HG03025 (cell line): Measurements from ENCODE around the gene SLC22A5.
A peak's percentile ranks its signal among the peaks of the same experiment; 100 is the strongest.
"Not testable (repeated sequence)": the region's sequence is repeated elsewhere in the genome, so short reads cannot be mapped to it uniquely, and the experiment has no call there.

Source experiments
- ATAC-seq: cut with Tn5 transposase; IDR thresholded peaks from one replicate; pipeline ENCODE4 v1.9.1; 2021; ENCODE audit warnings: mild to moderate bottlenecking, moderate library complexity; ENCODE audit not compliant: unreplicated experiment, low FRiP score

The SLC22A5 gene

DNA sequence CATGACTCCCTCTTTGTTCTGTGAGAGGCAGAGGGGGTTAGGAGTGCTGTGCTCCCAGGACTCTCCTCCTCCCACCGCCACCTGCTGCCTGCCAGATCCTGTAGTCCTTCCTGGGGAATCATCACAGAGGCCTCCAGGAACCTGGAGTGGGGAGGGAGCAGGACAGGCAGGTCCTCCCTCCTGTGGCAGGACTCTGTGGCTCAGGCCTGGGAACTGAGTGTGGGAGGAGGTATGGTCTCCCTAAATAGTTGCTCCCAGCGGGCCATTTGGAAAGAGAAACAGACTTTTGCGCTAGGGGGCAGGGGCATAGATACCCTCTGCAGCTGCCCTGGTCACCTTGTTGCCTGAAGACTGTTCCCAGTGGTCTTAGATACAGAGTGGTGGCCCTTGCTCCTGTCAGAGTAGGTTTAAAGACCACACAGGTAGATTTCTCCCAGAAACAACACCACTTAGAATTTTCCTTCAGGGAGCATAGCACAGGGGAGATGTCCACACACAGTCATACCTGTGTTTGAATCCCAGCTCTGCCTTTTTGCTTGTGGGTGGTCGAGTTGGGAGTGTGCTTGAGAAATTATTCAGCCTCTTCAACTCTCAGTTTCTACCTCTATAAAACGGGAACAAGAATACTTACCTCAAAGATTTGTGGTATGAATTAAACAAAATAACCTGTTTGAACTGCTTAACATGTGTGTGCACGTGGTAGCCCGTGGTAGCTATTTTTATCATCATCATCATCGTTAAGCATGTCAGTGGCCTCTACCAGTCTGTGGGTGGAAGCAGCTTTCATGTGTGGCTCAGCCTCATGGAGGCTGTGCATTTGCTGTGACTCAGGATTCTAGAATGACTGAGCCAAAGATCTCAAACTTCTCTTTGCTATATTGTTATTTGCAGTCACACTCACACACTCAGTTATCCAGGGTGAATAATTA lies 55.8 kb downstream of the SLC22A5 start:
- ATAC-seq = peak; percentile 33

DNA sequence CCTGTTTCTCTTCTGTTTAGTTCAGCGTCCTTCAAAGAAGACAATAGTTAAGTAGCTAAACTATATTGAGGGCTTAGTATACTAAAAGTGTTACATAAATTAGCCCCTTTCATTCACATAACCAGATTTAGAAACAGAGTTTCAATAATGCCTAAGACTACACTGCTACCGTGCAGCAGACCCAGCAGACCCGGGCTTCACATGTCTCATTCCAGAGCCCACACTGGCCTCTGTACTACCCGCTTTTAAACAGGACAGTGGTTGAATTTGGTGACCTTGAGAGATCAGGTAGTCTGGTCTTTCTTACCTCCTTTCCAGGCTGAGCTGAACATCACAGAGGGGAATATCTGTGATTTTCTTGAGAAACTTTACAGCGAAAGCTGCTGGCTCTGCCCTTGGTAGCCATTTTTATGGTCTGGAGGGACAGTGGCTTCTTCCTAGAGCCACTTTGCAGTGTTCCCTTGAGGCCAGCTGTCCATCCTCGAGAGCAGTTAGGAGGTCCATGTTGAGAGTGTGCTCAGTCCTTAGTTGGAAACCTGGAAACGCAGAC lies 56.5 kb downstream of the SLC22A5 start:
- ATAC-seq = no peak

DNA sequence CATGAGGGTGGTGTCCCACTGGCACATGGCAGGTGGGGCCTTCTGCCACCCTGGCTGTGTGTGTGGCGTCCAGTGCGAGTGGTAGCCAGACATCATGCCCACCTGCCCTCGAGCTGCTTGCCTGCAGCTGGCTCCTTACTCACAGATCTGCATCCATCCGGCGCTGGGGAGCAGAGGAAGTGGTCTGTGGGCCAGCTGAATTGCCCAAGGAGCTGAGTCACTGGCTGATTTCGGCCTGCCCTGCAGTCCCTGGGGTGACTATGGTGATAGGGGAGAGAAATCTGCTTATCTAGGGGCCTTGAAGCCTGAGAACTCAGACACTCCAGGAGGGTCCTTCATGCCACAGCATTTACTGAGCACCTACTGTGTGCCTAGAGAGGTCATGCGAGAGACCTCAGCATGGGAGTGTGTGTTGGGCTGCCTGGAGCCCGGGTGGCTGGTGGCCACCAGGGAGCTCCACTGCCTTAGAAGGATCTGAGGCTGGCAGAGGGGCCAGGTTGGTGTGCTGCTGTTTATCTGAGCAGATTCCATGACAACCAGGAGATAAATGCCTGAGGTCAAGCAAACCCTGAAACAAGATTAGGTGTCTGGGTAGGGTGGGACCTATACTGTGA lies 57.1 kb downstream of the SLC22A5 start:
- no peak for ATAC-seq

DNA sequence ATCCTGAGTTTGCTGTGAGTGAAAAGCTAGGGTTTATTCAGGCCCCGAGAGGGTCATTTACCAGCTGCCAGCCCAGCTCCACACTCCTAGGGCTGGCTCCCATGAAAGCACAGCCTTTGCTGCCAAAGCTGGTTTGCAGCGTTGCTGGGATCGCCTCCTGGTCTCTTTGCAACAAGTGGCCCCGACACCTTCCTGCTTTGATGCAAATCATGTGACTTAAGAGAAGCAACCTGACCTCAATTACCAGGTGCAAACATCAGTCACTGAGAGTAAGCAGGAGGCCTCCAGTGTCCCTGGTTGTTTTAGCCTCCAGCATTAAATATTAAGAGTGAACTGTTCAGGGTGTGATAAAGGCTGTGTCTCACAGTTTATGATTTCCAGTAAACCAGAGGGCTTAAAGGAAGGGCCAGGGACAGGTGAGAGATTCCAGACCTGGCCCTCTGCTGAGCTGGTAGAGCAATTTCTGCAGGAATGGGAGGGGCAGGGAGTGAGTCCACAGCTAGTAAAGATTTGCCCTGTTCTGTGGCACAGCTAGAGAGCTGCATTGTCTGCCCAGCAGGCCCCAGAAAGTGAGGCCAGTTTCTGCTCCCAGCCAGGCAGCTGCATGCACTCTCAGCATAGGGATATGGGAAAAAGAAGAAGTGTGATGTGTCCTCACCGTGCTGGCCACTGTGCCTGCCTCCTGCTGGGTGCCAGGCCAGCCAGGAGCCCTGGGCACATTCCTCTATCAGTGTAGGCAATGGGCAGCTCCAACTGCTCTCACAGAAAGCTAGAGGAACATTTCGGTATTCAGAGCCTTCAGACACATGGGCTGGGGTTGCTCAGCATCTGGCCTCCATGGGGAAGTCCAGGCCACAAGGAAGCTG lies 58.0 kb downstream of the SLC22A5 start:
- no peak for ATAC-seq

DNA sequence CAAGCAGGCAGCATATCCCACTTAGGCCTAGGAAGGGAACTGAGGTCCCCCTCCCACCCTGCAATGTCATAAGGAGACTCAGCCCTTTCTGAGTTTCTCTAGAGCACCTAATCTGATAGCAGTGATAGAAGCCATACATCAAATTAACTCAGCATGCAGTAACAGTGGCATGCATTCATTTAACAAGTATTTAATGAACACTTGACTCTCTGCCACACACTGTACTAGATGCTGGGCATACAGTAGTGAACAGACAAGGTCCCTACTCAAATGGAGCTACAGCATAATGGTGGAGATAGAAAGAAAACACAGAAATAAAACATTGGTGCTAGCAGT lies 58.6 kb downstream of the SLC22A5 start:
- no peak for ATAC-seq

- ATAC-seq = no peak
Measured at GRCh38 chr5:132428484-132429462, 59.3 kb downstream of the SLC22A5 start.

GRCh38 chr5:132429463-132430440 lies 60.2 kb downstream of the SLC22A5 start:
- ATAC-seq = no peak

- ATAC-seq = no peak
Measured at GRCh38 chr5:132430746-132431145, 61.2 kb downstream of the SLC22A5 start.

GRCh38 chr5:132431632-132432031 lies 62.1 kb downstream of the SLC22A5 start:
- no peak for ATAC-seq

DNA sequence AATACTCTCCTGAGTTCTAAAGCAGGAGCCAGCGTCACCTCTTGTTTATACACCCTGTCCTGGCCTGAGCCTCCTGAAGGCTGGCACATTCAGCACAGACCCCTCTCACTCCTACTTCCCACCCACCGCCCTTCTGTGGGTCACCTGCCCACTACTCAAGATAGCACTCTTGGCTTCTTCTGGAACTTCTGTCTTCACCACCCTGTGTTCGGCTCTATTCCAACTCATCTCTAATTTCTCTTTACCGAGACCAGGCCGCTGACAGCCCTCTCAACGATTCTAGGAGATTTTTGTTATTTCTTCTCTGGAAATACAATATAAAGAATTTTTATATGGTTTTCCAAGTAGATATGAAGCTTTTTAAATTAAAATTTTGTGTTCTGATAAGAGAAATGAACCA lies 63.6 kb downstream of the SLC22A5 start:
- ATAC-seq = no peak

DNA sequence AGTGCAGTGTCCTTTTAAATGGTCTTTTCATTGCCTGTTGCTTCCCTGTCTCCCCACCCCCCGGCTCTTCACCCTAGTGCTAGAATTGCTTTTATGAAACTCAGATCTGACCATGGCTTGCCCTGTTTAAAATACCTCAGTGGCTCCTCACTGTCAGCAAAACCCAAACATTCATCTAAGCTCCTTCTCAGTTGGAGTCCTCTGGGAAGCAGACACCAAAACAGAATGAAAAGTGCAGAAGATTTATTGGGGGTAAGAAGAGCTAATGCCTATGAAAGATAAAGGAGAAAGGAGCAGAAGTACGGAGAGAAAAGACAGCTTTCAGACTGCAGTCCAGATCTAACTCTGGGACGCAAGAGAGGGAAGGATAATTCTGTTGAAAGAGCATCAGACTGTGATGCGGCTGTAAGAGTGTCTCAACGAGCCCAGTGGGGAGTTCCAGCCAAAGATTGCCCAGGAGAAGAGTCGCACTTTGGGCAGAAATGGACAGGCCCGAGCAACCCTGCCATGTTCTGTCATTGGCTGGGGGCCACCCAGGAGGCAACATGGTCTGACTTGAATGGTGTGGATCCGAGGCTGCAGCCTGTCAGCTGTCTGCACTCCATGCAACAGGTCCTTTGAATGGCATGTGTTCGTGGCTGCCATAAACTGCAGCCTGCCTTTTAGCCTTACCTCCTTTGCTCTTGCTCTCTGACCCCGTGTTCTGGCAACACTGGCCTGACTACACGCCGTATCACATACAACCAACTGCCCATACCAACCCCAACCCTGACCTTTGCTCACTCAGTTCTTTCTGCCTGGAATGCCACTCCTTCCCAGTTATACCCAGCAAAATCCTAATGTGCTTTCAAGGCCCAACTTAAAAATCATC lies 65.1 kb downstream of the SLC22A5 start:
- no peak for ATAC-seq

DNA sequence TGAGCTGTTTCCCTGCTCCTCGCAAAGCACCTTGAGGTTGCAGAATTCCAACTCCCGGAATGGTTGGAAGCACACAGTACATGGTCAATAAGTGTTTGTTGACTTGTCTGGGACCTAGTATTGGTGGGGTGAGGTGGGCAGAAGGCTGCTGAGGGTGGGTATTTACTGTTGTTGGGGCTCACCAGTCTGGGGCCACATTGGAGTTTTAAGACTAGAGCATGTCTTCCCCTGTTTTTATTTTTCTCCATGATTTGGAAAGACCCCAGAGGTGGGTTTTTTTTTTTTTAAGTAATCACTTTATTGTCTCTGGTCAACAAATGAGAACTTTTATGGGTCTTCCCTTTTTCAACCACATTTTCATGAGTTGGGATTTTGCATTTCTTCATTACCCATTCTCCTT lies 65.9 kb downstream of the SLC22A5 start:
- ATAC-seq = no peak

GRCh38 chr5:132435886-132436285 lies 66.4 kb downstream of the SLC22A5 start:
- no peak for ATAC-seq

- no peak for ATAC-seq
Measured at GRCh38 chr5:132436936-132437335, 67.4 kb downstream of the SLC22A5 start.

GRCh38 chr5:132437604-132438266 lies 68.2 kb downstream of the SLC22A5 start:
- ATAC-seq = peak; percentile 72

DNA sequence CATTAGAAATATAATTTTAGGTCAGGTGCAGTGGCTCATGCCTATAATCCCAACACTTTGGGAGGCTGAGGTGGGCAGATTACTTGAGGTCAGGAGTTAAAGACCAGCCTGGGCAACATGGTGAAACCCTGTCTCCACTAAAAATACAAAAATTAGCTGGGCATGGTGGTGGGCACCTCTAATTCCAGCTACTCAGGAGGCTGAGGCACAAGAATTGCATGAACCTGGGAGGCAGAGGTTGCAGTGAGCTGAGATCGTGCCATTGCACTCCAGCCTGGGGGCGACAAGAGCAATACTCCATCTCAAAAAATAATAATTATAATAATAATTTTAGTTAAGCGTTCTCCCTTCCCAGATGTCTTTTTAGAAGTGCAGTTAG lies 68.7 kb downstream of the SLC22A5 start:
- ATAC-seq = not testable (repeated sequence)

DNA sequence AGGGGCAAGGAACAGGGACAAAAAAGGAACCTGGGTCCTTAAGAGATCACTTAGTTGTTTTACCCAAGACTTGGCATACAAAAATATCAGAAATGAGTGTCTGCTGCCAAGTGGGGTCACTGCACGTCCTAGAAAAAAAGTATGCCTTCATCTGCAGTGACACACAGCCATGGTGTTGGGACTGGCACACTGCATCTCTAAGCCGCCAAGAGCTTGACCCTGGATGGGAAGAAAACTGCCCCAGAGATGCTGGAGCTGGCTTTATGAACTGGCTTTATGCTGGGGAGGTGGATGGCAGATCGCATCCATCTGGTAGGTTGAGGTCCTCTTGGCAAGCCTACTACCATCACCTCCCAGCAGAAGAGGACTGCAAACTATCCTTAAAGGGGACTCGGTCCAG lies 69.4 kb downstream of the SLC22A5 start:
- no peak for ATAC-seq
